VCaP (cell line): ENCODE results near the gene USP15.

Experiments used
- H3K27ac ChIP-seq: fragments of 450-650 bp; 2 replicates; pipeline ENCODE4 v1.5.1; 2017
- CTCF ChIP-seq: fragments of 450-650 bp; conservative IDR thresholded peaks from 2 replicates; pipeline ENCODE4 v1.5.1; 2017; ENCODE audit warnings: mild to moderate bottlenecking, moderate library complexity

Gene USP15

GRCh38 chr12:62270384-62270783 lies 10.2 kb downstream of the USP15 start:
- TF ChIP-seq CTCF: no peak
- no peak overlapping the region for H3K27ac ChIP-seq

- TF ChIP-seq CTCF: no peak
- no peak overlapping the region for H3K27ac ChIP-seq
Observed at GRCh38 chr12:62270872-62271271, 10.7 kb downstream of the USP15 start.

GRCh38 chr12:62272936-62273552 lies 12.8 kb downstream of the USP15 start:
- H3K27ac ChIP-seq: no peak overlapping the region
- TF ChIP-seq CTCF: no peak

- no peak overlapping the region for H3K27ac ChIP-seq
- no peak for TF ChIP-seq CTCF
Observed at GRCh38 chr12:62273724-62274380, 13.6 kb downstream of the USP15 start.

GRCh38 chr12:62278022-62278421 lies 17.8 kb downstream of the USP15 start:
- H3K27ac ChIP-seq: no peak overlapping the region
- no peak for TF ChIP-seq CTCF

GRCh38 chr12:62279058-62279457 lies 18.9 kb downstream of the USP15 start:
- no peak overlapping the region for H3K27ac ChIP-seq
- TF ChIP-seq CTCF: no peak

GRCh38 chr12:62279961-62280360 lies 19.8 kb downstream of the USP15 start:
- no peak overlapping the region for H3K27ac ChIP-seq
- no peak for TF ChIP-seq CTCF
